Osteoblast (primary cell): ENCODE results near the gene SGCD. TPM values are rescaled to one million over a fixed set of nuclear protein-coding genes. Genes with fewer than 3 reads are reported as not detected.

Experiments
- DNase-seq: peaks from one replicate; pipeline ENCODE4 v3.0.0; 2011; ENCODE audit warnings: low spot score, mixed read lengths; ENCODE audit not compliant: insufficient read length; ENCODE audit errors: missing footprints
- H2AFZ ChIP-seq: 2 replicates; pipeline ENCODE4 v1.6.0; 2011; ENCODE audit warnings: mild to moderate bottlenecking, low read length
- H3K27ac ChIP-seq: 2 replicates; pipeline ENCODE4 v1.5.1; 2011; ENCODE audit warnings: mild to moderate bottlenecking, low read depth, low read length, moderate library complexity
- H3K27me3 ChIP-seq: 2 replicates; pipeline ENCODE4 v1.6.0; 2012; ENCODE audit warnings: mild to moderate bottlenecking, control low read depth, inconsistent platforms, low read length, moderate library complexity; ENCODE audit not compliant: insufficient read depth
- H3K36me3 ChIP-seq: 2 replicates; pipeline ENCODE4 v1.5.1; 2011; ENCODE audit warnings: mild to moderate bottlenecking, low read length, control low read depth, moderate library complexity; ENCODE audit not compliant: insufficient read depth
- H3K4me1 ChIP-seq: 2 replicates; pipeline ENCODE4 v1.5.1; 2011; ENCODE audit warnings: mild to moderate bottlenecking, low read length, control low read depth, moderate library complexity; ENCODE audit not compliant: insufficient read depth
- H3K4me2 ChIP-seq: 2 replicates; pipeline ENCODE4 v1.6.0; 2011; ENCODE audit warnings: mild to moderate bottlenecking, low read length; ENCODE audit not compliant: insufficient read depth
- H3K4me3 ChIP-seq: fragments of 200-600 bp; sonication (generic); 3 replicates; pipeline ENCODE4 v1.5.1; 2012; ENCODE audit warnings: mild to moderate bottlenecking, low read length, inconsistent platforms; ENCODE audit not compliant: insufficient read depth
- H3K79me2 ChIP-seq: 2 replicates; pipeline ENCODE4 v1.6.0; 2012; ENCODE audit warnings: mild to moderate bottlenecking, low read length, control low read depth, inconsistent platforms; ENCODE audit not compliant: insufficient read depth
- H3K9me3 ChIP-seq: 2 replicates; pipeline ENCODE4 v1.5.1; 2011; ENCODE audit warnings: low read depth, low read length, control low read depth
- H4K20me1 ChIP-seq: 2 replicates; pipeline ENCODE4 v1.6.0; 2012; ENCODE audit warnings: mild to moderate bottlenecking, low read length, control low read depth; ENCODE audit not compliant: insufficient read depth
- CTCF ChIP-seq: IDR thresholded peaks from 2 replicates; pipeline ENCODE4 v1.5.1; 2011; ENCODE audit warnings: mild to moderate bottlenecking, low read depth, low read length, moderate library complexity; ENCODE audit errors: extremely low read depth
- total RNA-seq: library from RNA; depleted of rRNA; stranded (reverse); fragments of >200 nt; gene quantifications from 2 replicates; pipeline ENCODE4 v1.2.3, GENCODE V29; 2012

Gene SGCD
- total RNA-seq, 1 donor, result 27.1 TPM

DNA sequence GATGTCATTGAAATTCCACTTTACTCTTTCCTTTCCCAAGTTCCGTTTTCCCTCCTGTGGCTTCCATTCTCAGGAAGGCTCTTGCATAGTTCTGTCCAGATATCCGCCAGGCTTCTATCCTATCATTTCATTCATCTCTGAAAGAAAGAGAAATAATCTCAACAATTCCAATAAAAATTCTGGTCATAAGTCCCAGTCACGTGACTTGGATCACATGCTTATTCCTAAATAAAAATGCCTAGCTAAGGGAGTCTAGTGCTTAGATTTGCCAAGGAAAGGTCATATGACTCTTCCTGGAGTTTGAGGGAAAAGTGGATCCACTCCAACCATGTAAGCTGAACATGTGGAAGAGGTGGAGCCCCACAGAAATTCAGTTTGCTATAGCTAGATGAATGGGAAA is 377.2 kb downstream of the SGCD start:
- DNase-seq, result no peak
- no peak overlapping the region for H2AFZ ChIP-seq
- no peak for TF ChIP-seq CTCF

GRCh38 chr5:156706631-156707030 is 379.7 kb downstream of the SGCD start:
- Histone ChIP-seq H3K9me3 (no peaks in the 10 kb centered on the region), H3K36me3 (no peaks in the 10 kb centered on the region), H4K20me1 (no peaks in the 10 kb centered on the region), H3K27ac (no peak overlapping the region), H2AFZ (no peak overlapping the region), H3K4me3 (no peak overlapping the region), H3K4me1 (no peaks in the 10 kb centered on the region), H3K79me2 (no peaks in the 10 kb centered on the region), H3K4me2 (no peak overlapping the region), H3K27me3 (no peaks in the 10 kb centered on the region)
- DNase-seq, result no peak
- no peak for TF ChIP-seq CTCF

More for the DNA sequence above, 377.2 kb downstream of the SGCD start:
- no peaks in the 10 kb centered on the region for H3K4me1 ChIP-seq
- no peaks in the 10 kb centered on the region for H3K27me3 ChIP-seq
- no peaks in the 10 kb centered on the region for H3K79me2 ChIP-seq
- H3K27ac ChIP-seq, result no peak overlapping the region
- no peaks in the 10 kb centered on the region for H3K36me3 ChIP-seq
- no peaks in the 10 kb centered on the region for H3K9me3 ChIP-seq
- H4K20me1 ChIP-seq, result no peaks in the 10 kb centered on the region
- H3K4me3 ChIP-seq, result no peak overlapping the region
- no peak overlapping the region for H3K4me2 ChIP-seq

DNA sequence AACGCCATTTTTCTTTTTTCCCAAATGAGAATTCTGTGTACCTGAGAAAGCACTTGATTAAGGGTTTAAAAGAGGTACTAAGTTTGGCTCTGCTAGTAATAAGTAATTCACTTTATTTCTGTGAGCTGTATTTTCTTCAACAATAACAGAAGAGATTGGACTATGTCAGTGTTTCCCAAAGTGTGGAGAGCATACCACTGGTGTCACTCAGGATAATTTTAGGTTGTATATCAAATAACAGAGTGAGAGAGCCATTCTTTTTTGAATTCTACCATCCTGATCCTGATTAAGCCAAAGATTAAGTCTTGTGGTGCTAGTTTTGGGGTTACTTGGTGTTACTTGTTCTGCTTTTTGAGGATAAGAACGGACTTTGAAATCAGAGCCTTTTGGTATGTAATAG is 380.8 kb downstream of the SGCD start:
- H2AFZ ChIP-seq, result no peak overlapping the region
- H3K4me2 ChIP-seq, result no peak overlapping the region
- no peaks in the 10 kb centered on the region for H4K20me1 ChIP-seq
- no peak overlapping the region for H3K27ac ChIP-seq
- no peaks in the 10 kb centered on the region for H3K36me3 ChIP-seq
- H3K4me1 ChIP-seq, result no peaks in the 10 kb centered on the region
- no peaks in the 10 kb centered on the region for H3K27me3 ChIP-seq
- TF ChIP-seq CTCF, result no peak
- H3K4me3 ChIP-seq, result no peak overlapping the region
- DNase-seq, result no peak
- no peaks in the 10 kb centered on the region for H3K79me2 ChIP-seq
- no peaks in the 10 kb centered on the region for H3K9me3 ChIP-seq

- no peak for TF ChIP-seq CTCF
- Histone ChIP-seq H2AFZ (no peak overlapping the region), H4K20me1 (no peaks in the 10 kb centered on the region), H3K4me1 (no peaks in the 10 kb centered on the region), H3K36me3 (no peaks in the 10 kb centered on the region), H3K27me3 (no peaks in the 10 kb centered on the region), H3K4me2 (no peak overlapping the region), H3K4me3 (no peak overlapping the region), H3K27ac (no peak overlapping the region), H3K79me2 (no peaks in the 10 kb centered on the region), H3K9me3 (no peaks in the 10 kb centered on the region)
- DNase-seq, result no peak
These were observed 388.3 kb downstream of the SGCD start for GRCh38 chr5:156715287-156715686.
